HepG2 (cell line): ENCODE data around the gene CTNNBL1. TPM values are rescaled to one million over a fixed set of nuclear protein-coding genes. Genes with fewer than 3 reads are reported as not detected.

Experiments used
- ASH2L ChIP-seq: fragments of 300-600, 200-600 bp; sonication (generic); IDR thresholded peaks from 2 replicates; pipeline ENCODE4 v1.7.0; 2017; ENCODE audit warnings: low read depth, mild to moderate bottlenecking, moderate library complexity, mixed read lengths, low read length; ENCODE audit not compliant: insufficient read length
- BRD4 ChIP-seq: sonication (generic); formaldehyde crosslinking; IDR thresholded peaks from 2 replicates; pipeline ENCODE4 v1.4.0; 2020; ENCODE audit warnings: missing genetic modification reagents
- FOXO1 ChIP-seq: sonication (generic); formaldehyde crosslinking; IDR thresholded peaks from 2 replicates; pipeline ENCODE4 v1.4.0; 2020; ENCODE audit warnings: missing genetic modification reagents
- RXRB ChIP-seq: IDR thresholded peaks from 2 replicates; pipeline ENCODE4 v1.6.1; 2016; ENCODE audit warnings: borderline replicate concordance, missing genetic modification reagents, missing compliant biosample characterization
- SIN3B ChIP-seq: fragments of 150-350 bp; IDR thresholded peaks from 2 replicates; pipeline ENCODE4 v1.6.1; 2014; ENCODE audit warnings: low read length
- SKIL ChIP-seq: sonication (generic); formaldehyde crosslinking; IDR thresholded peaks from 2 replicates; pipeline ENCODE4 v1.8.0; 2022; ENCODE audit warnings: missing genetic modification reagents, mild to moderate bottlenecking, moderate library complexity, borderline replicate concordance
- SNAPC5 ChIP-seq: sonication (generic); formaldehyde crosslinking; IDR thresholded peaks from 2 replicates; pipeline ENCODE4 v1.8.1; 2023; ENCODE audit warnings: mild to moderate bottlenecking, missing genetic modification reagents, borderline replicate concordance
- SP4 ChIP-seq: sonication (generic); formaldehyde crosslinking; IDR thresholded peaks from 2 replicates; pipeline ENCODE4 v1.8.1; 2023; ENCODE audit warnings: mild to moderate bottlenecking, missing genetic modification reagents
- TBL1XR1 ChIP-seq: fragments of 150-350 bp; IDR thresholded peaks from 2 replicates; pipeline ENCODE4 v1.6.1; 2014; ENCODE audit warnings: borderline replicate concordance, low read length; ENCODE audit not compliant: partially characterized antibody
- THAP11 ChIP-seq: IDR thresholded peaks from 2 replicates; pipeline ENCODE4 v1.6.1; 2016; ENCODE audit warnings: missing biosample characterization, missing genetic modification reagents
- THAP9 ChIP-seq: sonication (generic); formaldehyde crosslinking; IDR thresholded peaks from 2 replicates; pipeline ENCODE4; 2020; ENCODE audit warnings: missing genetic modification reagents, mild to moderate bottlenecking, borderline replicate concordance
- ZKSCAN5 ChIP-seq: sonication (generic); formaldehyde crosslinking; IDR thresholded peaks from 2 replicates; pipeline ENCODE4 v1.5.1; 2020; ENCODE audit warnings: mild to moderate bottlenecking, missing genetic modification reagents
- ZNF224 ChIP-seq: sonication (generic); formaldehyde crosslinking; IDR thresholded peaks from 2 replicates; pipeline ENCODE4 v1.5.0; 2020; ENCODE audit warnings: mild to moderate bottlenecking, missing genetic modification reagents
- ZNF326 ChIP-seq: sonication (generic); formaldehyde crosslinking; IDR thresholded peaks from 2 replicates; pipeline ENCODE4 v1.4.0; 2020; ENCODE audit warnings: missing genetic modification reagents, borderline replicate concordance
- ZNF451 ChIP-seq: sonication (generic); formaldehyde crosslinking; IDR thresholded peaks from 2 replicates; pipeline ENCODE4 v1.5.0; 2020; ENCODE audit warnings: mild to moderate bottlenecking, missing genetic modification reagents
- ZNF629 ChIP-seq: sonication (generic); formaldehyde crosslinking; conservative IDR thresholded peaks from 2 replicates; pipeline ENCODE4 v1.5.0; 2020; ENCODE audit warnings: missing genetic modification reagents
- ZNF761 ChIP-seq: sonication (generic); formaldehyde crosslinking; conservative IDR thresholded peaks from 2 replicates; pipeline ENCODE4 v1.4.0; 2020; ENCODE audit warnings: mild to moderate bottlenecking, missing genetic modification reagents
- ZNF775 ChIP-seq: sonication (generic); formaldehyde crosslinking; IDR thresholded peaks from 2 replicates; pipeline ENCODE4 v1.4.0; 2020; ENCODE audit warnings: missing genetic modification reagents, mild to moderate bottlenecking, moderate library complexity, borderline replicate concordance
- polyA plus RNA-seq, 8 experiments: library from polyadenylated mRNA; depleted of rRNA in 3 of 8; stranded (reverse) in 7 of 8; unstranded in 1 of 8; fragments of >200 nt; fragmentation: Illumina TruSeq in 4 of 8; extraction: Trizol in 4 of 8; gene quantifications; 2 replicates each; pipeline versions ENCODE4 v1.2.1 to v1.2.3, GENCODE V29; 2011 to 2016; ENCODE audit warnings: low read depth in 4 of 8, missing spikeins in 1 of 8, mixed read lengths in 1 of 8; ENCODE audit not compliant: insufficient read depth in 1 of 8
- total RNA-seq, 5 experiments: library from RNA; depleted of rRNA; stranded (reverse); fragments of >200 nt; fragmentation: Illumina TruSeq; extraction: Trizol; gene quantifications; 2 replicates each; pipeline ENCODE4 v1.2.3, GENCODE V29; 2016; ENCODE audit warnings: low read depth in 1 of 5
- TF ChIP-seq, protein P1 (sequence below): IDR thresholded peaks from 2 replicates; pipeline ENCODE4 v1.6.1; 2016; ENCODE audit warnings: low read depth, control low read depth
- TF ChIP-seq, protein P2 (sequence below): sonication (generic); formaldehyde crosslinking; conservative IDR thresholded peaks from 2 replicates; pipeline ENCODE4 v1.4.0; 2020; ENCODE audit warnings: missing genetic modification reagents

The CTNNBL1 gene
- total and polyA plus RNA-seq, 2 of the 13 experiments (the other 11 are each of a cell fraction or from before 2014, with no cell fraction given), result 49.3 to 94.6 TPM

- TF ChIP-seq THAP9 (CRISPR knock-in tag) (peak; percentile 60), ZNF451 (peak; percentile 64; the same call in 1 of the 2 replicates), SNAPC5 (no peak; the same call in 1 of the 2 replicates), RXRB (no peak), SIN3B (no peak), ZNF326 (CRISPR knock-in tag) (no peak), ZNF775 (CRISPR knock-in tag) (no peak), ZNF224 (CRISPR knock-in tag) (no peak; the same call in 1 of the 2 replicates), ZNF761 (no peak), BRD4 (CRISPR knock-in tag) (no peak), ASH2L (peak; percentile 14), FOXO1 (CRISPR knock-in tag) (no peak), SKIL (CRISPR knock-in tag) (no peak), ZKSCAN5 (CRISPR knock-in tag) (no peak; the same call in 1 of the 2 replicates), SP4 (CRISPR knock-in tag) (no peak), ZNF629 (CRISPR knock-in tag) (peak; percentile 100), TBL1XR1 (no peak), THAP11 (CRISPR knock-in tag) (no peak)
- TF ChIP-seq, protein P1, sequence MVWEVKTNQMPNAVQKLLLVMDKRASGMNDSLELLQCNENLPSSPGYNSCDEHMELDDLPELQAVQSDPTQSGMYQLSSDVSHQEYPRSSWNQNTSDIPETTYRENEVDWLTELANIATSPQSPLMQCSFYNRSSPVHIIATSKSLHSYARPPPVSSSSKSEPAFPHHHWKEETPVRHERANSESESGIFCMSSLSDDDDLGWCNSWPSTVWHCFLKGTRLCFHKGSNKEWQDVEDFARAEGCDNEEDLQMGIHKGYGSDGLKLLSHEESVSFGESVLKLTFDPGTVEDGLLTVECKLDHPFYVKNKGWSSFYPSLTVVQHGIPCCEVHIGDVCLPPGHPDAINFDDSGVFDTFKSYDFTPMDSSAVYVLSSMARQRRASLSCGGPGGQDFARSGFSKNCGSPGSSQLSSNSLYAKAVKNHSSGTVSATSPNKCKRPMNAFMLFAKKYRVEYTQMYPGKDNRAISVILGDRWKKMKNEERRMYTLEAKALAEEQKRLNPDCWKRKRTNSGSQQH (CRISPR knock-in tag), result no peak
- TF ChIP-seq, protein P2, sequence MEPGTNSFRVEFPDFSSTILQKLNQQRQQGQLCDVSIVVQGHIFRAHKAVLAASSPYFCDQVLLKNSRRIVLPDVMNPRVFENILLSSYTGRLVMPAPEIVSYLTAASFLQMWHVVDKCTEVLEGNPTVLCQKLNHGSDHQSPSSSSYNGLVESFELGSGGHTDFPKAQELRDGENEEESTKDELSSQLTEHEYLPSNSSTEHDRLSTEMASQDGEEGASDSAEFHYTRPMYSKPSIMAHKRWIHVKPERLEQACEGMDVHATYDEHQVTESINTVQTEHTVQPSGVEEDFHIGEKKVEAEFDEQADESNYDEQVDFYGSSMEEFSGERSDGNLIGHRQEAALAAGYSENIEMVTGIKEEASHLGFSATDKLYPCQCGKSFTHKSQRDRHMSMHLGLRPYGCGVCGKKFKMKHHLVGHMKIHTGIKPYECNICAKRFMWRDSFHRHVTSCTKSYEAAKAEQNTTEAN, result no peak; the same call in 1 of the 2 replicates
Measured at GRCh38 chr20:37914672-37915433, 221.0 kb downstream of the CTNNBL1 start (continued).
